NB4 (cell line): ENCODE data around the gene DPYSL4.

Experiments
- DNase-seq: peaks from one replicate; pipeline ENCODE4 v3.0.0; 2010; ENCODE audit warnings: low read depth
- H3K4me3 ChIP-seq: one replicate; pipeline ENCODE4 v1.5.1; 2011; ENCODE audit warnings: mild to moderate bottlenecking, low read depth, low read length, moderate library complexity
- MAX ChIP-seq: IDR thresholded peaks from 2 replicates; pipeline ENCODE4 v1.6.1; 2011; ENCODE audit warnings: low read depth, low read length
- MYC ChIP-seq: IDR thresholded peaks from 2 replicates; pipeline ENCODE4 v1.6.1; 2011; ENCODE audit warnings: low read depth, low read length
- POLR2A ChIP-seq: IDR thresholded peaks from 2 replicates; pipeline ENCODE4 v1.6.1; 2011; ENCODE audit warnings: mild to moderate bottlenecking; ENCODE audit not compliant: insufficient read length; ENCODE audit errors: extremely low read depth
- TF ChIP-seq, protein P1 (sequence below): IDR thresholded peaks from one replicate; pipeline ENCODE4 v1.5.1; 2012; ENCODE audit warnings: low read depth, low read length

The DPYSL4 gene

DNA sequence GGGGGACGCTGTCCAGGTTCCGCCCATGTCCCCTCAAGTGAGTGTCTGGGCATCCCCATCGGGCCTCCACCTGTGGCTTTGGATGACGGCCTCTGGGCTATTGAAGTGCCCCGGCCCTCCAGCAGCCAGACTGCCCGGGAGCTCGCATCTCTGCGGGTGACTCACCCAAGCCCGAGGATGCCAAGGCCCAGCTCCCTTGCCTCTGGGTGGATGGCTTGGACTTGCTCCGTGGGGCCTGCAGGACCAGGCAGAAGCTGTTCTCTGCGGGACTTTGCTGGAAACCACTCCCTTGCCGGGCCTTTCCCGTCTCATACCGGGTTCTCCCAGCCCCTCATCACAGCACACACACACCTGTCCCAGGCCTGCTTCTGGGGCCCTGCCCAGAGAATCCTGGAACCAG, 22.4 kb downstream of the DPYSL4 start:
- no peak for TF ChIP-seq MYC
- TF ChIP-seq, protein P1, sequence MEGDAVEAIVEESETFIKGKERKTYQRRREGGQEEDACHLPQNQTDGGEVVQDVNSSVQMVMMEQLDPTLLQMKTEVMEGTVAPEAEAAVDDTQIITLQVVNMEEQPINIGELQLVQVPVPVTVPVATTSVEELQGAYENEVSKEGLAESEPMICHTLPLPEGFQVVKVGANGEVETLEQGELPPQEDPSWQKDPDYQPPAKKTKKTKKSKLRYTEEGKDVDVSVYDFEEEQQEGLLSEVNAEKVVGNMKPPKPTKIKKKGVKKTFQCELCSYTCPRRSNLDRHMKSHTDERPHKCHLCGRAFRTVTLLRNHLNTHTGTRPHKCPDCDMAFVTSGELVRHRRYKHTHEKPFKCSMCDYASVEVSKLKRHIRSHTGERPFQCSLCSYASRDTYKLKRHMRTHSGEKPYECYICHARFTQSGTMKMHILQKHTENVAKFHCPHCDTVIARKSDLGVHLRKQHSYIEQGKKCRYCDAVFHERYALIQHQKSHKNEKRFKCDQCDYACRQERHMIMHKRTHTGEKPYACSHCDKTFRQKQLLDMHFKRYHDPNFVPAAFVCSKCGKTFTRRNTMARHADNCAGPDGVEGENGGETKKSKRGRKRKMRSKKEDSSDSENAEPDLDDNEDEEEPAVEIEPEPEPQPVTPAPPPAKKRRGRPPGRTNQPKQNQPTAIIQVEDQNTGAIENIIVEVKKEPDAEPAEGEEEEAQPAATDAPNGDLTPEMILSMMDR: no peak
- TF ChIP-seq POLR2A: no peak
- no peak for TF ChIP-seq MAX
- DNase-seq: no peak
- no peak overlapping the region for H3K4me3 ChIP-seq

DNA sequence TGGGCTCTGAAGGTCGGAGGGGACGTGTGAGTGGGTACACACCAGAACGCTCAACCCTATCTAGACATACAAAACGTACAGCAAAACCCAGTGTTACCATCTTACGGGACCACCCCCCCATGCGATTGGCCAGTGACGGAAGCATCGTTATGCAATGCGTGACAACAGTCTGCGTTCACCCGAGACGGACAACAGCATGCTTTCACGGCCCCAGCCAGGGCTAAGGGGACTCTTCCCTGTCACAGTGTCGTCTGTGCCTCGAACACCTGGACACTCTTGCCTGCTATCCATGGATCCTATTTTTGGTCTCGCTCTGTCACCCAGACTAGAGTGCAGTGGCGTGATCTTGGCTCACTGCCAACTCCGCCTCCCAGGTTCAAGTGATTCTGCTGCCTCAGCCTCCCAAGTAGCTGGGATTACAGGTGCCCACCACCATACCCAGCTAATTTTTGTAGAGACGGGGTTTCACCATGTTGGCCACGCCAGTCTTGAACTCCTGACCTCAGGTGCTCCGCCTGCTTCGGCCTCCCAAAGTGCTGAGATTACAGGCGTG, 23.3 kb downstream of the DPYSL4 start:
- no peak for TF ChIP-seq MYC
- no peak for TF ChIP-seq MAX
- TF ChIP-seq, protein P1: no peak
- TF ChIP-seq POLR2A: no peak
- no peak overlapping the region for H3K4me3 ChIP-seq
- DNase-seq: no peak

- no peak for TF ChIP-seq MYC
- no peak for TF ChIP-seq POLR2A
- TF ChIP-seq, protein P1: no peak
- TF ChIP-seq MAX: no peak
- H3K4me3 ChIP-seq: no peak overlapping the region
- DNase-seq: no peak
Observed at GRCh38 chr10:132210766-132211165, 24.0 kb downstream of the DPYSL4 start.

- DNase-seq: no peak
- TF ChIP-seq MAX: no peak
- TF ChIP-seq POLR2A: no peak
- TF ChIP-seq, protein P1: no peak
- TF ChIP-seq MYC: no peak
- H3K4me3 ChIP-seq: no peak overlapping the region
Observed at GRCh38 chr10:132211246-132211645, 24.5 kb downstream of the DPYSL4 start.

DNA sequence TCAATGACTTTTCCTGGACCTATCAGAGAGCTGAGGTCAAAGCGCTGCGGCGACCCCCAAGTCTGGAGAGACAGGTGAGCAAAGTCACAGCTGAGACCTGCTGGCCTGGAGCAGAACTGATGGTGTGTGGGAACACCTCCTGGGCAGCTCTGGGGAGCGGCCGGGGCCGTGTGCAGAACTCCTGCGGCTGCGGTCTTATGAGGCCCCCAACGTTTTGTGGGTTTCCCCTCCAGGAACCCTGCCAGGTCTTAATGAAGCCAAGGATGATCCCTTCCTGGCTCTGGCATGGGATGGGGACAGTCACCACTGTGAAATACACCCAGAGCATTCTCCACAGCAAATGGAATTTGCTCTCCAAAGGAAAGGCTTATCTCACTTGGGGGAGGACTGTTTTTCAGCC, 26.1 kb downstream of the DPYSL4 start:
- no peak overlapping the region for H3K4me3 ChIP-seq
- no peak for DNase-seq
- TF ChIP-seq POLR2A (no peak), MYC (no peak), MAX (no peak)
- TF ChIP-seq, protein P1: no peak
